Right lobe of liver (tissue), 6 donors: ENCODE results near the gene REEP3. TPM values are rescaled to one million over a fixed set of nuclear protein-coding genes. Genes with fewer than 3 reads are reported as not detected.

Source experiments
- ATAC-seq, 4 donors: fragments of 200-7000 bp; cut with Tn5 transposase; one replicate each; pipeline ENCODE4 v1.9.1; 2020; ENCODE audit warnings: mild to moderate bottlenecking in 4 of 4, moderate library complexity in 4 of 4
- DNase-seq, 3 donors: peaks; one replicate each; pipeline ENCODE4 v3.0.0-alpha.2; 2020
- H3K27ac ChIP-seq, 3 donors: fragments of 200-600 bp; one replicate each; pipeline ENCODE4 v1.8.0; 2022
- H3K27me3 ChIP-seq, 2 donors: fragments of 200-600 bp; one replicate each; pipeline ENCODE4 v1.8.0; 2022
- H3K36me3 ChIP-seq, 4 donors: fragments of 200-600 bp; sonication (generic) in 1 of 4; one replicate each; pipeline versions ENCODE4 v1.5.1 to v1.8.0; 2017 to 2022; ENCODE audit warnings: control low read depth in 1 of 4
- H3K4me1 ChIP-seq, 4 donors: fragments of 200-600 bp; sonication (generic) in 1 of 4; one replicate each; pipeline versions ENCODE4 v1.5.1 to v1.8.0; 2017 to 2022; ENCODE audit warnings: control low read depth in 1 of 4
- H3K4me3 ChIP-seq, 3 donors: fragments of 200-600 bp; one replicate each; pipeline ENCODE4 v1.8.0; 2022
- H3K9me3 ChIP-seq, 4 donors: fragments of 200-600 bp; sonication (generic) in 1 of 4; one replicate each; pipeline versions ENCODE4 v1.5.1 to v1.8.0; 2017 to 2022; ENCODE audit warnings: control low read depth in 1 of 4
- CTCF ChIP-seq, 4 donors: fragments of 200-600 bp in 3 of 4; fragments of 450-650 bp in 1 of 4; IDR thresholded peaks; one replicate each; pipeline versions ENCODE4 v1.5.1 to v1.8.0; 2016 to 2022; ENCODE audit warnings: antibody characterized with exemption in 4 of 4, mild to moderate bottlenecking in 2 of 4
- POLR2A ChIP-seq: fragments of 450-650 bp; IDR thresholded peaks from one replicate; pipeline ENCODE4 v1.6.1; 2017; ENCODE audit warnings: antibody characterized with exemption, mild to moderate bottlenecking
- whole genome bisulfite sequencing: methylation state at CpG from one replicate; pipeline ENCODE4 v1.1.6; 2018; ENCODE audit warnings: low coverage, low lambda C conversion rate; ENCODE audit not compliant: insufficient coverage; ENCODE audit errors: missing lambda C conversion rate; 5-methylcytosine and 5-hydroxymethylcytosine counted together
- intact Hi-C, 2 donors: fragments of 100-400 bp; cut with DNase I; formaldehyde crosslinking; loops; one replicate each; pipeline versions ENCODE4 v1.11.2 to v1.14.1; 2022
- total RNA-seq, 6 experiments: library from RNA; depleted of rRNA in 2 of 6; stranded (reverse); fragments of >200 nt in 2 of 6; fragmentation: NEBNext Ultra II Directional in 3 of 6; extraction: Animal tissue kit (Norgen Biotek cat#: 25700) in 3 of 6; gene quantifications; one replicate each; pipeline versions ENCODE4 v1.1.0 to v1.2.4, GENCODE V29; 2016 to 2023
- donor health status: DM: no; HTN: yes; CAD: no.
- donor health status: DM: no; HTN: no; CAD: no.
- donor health status: DM: no; HTN: no; CAD: no.
- donor health status: DM: no; HTN: yes; CAD: no.
- donor health status: DM: no; HTN: yes; CAD: no.

Gene REEP3
- total RNA-seq, 6 experiments from 2014 or later: 21.1 to 38.8 (median 28.0) TPM

GRCh38 chr10:63522277-63522687, 1.1 kb downstream of the REEP3 start:
- H3K36me3 ChIP-seq: no peaks in the 10 kb centered on the region
- no peaks in the 10 kb centered on the region for H3K27me3 ChIP-seq
- peak overlapping the region; percentile 64 to 75 (median 65) for H3K4me3 ChIP-seq
- TF ChIP-seq CTCF (IDR thresholded peaks at IDR 0.05) (no peak), POLR2A (no peak)
- WGBS: 0% methylated on average over 3 of the region's 3 CpGs
- H3K9me3 ChIP-seq: no peaks in the 10 kb centered on the region
- peak overlapping the region; percentile 85 to 89 (median 88) for H3K27ac ChIP-seq
- intact Hi-C loops: no loop called here
- peak in 1 of 4 donors; percentile 13 for ATAC-seq
- peaks cover 0 to 13% (median 2%) of the 10 kb centered on the region in 4 donors for H3K4me1 ChIP-seq
- DNase-seq: no peak

- Histone ChIP-seq H3K27me3 (no peaks in the 10 kb centered on the region), H3K4me1 (peaks cover 0 to 13% (median 2%) of the 10 kb centered on the region in 4 donors), H3K36me3 (no peaks in the 10 kb centered on the region), H3K4me3 (no peak overlapping the region), H3K27ac (no peak overlapping the region), H3K9me3 (no peaks in the 10 kb centered on the region)
- intact Hi-C loops: no loop called here
- ATAC-seq: no peak
- DNase-seq: no peak
- no peak for TF ChIP-seq POLR2A
- no peak for TF ChIP-seq CTCF (IDR thresholded peaks at IDR 0.05)
- WGBS: 70% methylated on average over 2 of the region's 2 CpGs
Measured at GRCh38 chr10:63522995-63523394, 1.8 kb downstream of the REEP3 start.

- WGBS: 83% methylated on average over 3 of the region's 3 CpGs
Measured at GRCh38 chr10:63525021-63525420, 3.8 kb downstream of the REEP3 start.

GRCh38 chr10:63527401-63527800, 6.2 kb downstream of the REEP3 start:
- Histone ChIP-seq H3K4me1 (peaks cover 0 to 4% (median 2%) of the 10 kb centered on the region in 4 donors), H3K36me3 (no peaks in the 10 kb centered on the region), H3K4me3 (no peak overlapping the region), H3K27ac (no peak overlapping the region), H3K9me3 (no peaks in the 10 kb centered on the region), H3K27me3 (no peaks in the 10 kb centered on the region)
- no peak for ATAC-seq
- DNase-seq: no peak
- WGBS: 91% methylated on average over 4 of the region's 4 CpGs
- TF ChIP-seq POLR2A (no peak), CTCF (IDR thresholded peaks at IDR 0.05) (no peak)
- intact Hi-C loops: no loop called here

More at GRCh38 chr10:63525021-63525420, 3.8 kb downstream of the REEP3 start:
- TF ChIP-seq CTCF (IDR thresholded peaks at IDR 0.05) (no peak), POLR2A (no peak)
- DNase-seq (no peak), ATAC-seq (no peak)
- intact Hi-C loops: no loop called here
- Histone ChIP-seq H3K4me3 (no peak overlapping the region), H3K27ac (no peak overlapping the region), H3K36me3 (no peaks in the 10 kb centered on the region), H3K4me1 (peaks cover 0 to 13% (median 2%) of the 10 kb centered on the region in 4 donors), H3K9me3 (no peaks in the 10 kb centered on the region), H3K27me3 (no peaks in the 10 kb centered on the region)
